SJCRH30 (cell line): Measurements from ENCODE around the gene MRPL47. TPM values are rescaled to one million over a fixed set of nuclear protein-coding genes. Genes with fewer than 3 reads are reported as not detected.

Experiments
- DNase-seq, 2 experiments: peaks; one replicate each; pipeline ENCODE4 v3.0.0-alpha.2; 2015 to 2020
- H3K27ac ChIP-seq: fragments of 250-450 bp; sonication (Bioruptor Pico); 2 replicates; pipeline ENCODE4 v1.5.1; 2020; ENCODE audit warnings: mild to moderate bottlenecking, moderate library complexity
- H3K27me3 ChIP-seq: fragments of 250-450 bp; sonication (Bioruptor Pico); 2 replicates; pipeline ENCODE4 v1.5.1; 2020; ENCODE audit warnings: mild to moderate bottlenecking, moderate library complexity
- H3K36me3 ChIP-seq: fragments of 250-450 bp; sonication (Bioruptor Pico); 2 replicates; pipeline ENCODE4 v1.5.1; 2020; ENCODE audit warnings: mild to moderate bottlenecking, moderate library complexity
- H3K4me1 ChIP-seq: fragments of 250-450 bp; sonication (Bioruptor Pico); 2 replicates; pipeline ENCODE4 v1.5.1; 2020; ENCODE audit warnings: mild to moderate bottlenecking, moderate library complexity
- H3K4me3 ChIP-seq: fragments of 250-450 bp; sonication (Bioruptor Pico); 2 replicates; pipeline ENCODE4 v1.5.1; 2020; ENCODE audit warnings: mild to moderate bottlenecking, moderate library complexity
- H3K9me3 ChIP-seq: fragments of 250-450 bp; sonication (Bioruptor Pico); replicated peaks from 2 replicates; pipeline ENCODE4 v1.5.1; 2020; ENCODE audit warnings: mild to moderate bottlenecking, moderate library complexity
- total RNA-seq: library from RNA; depleted of rRNA; stranded (reverse); fragments of >200 nt; shearing (Covaris generic); gene quantifications from 2 replicates; pipeline ENCODE4 v1.2.3, GENCODE V29; 2014

The MRPL47 gene
- total RNA-seq, 1 experiment from 2014 or later = 58.2 TPM

- DNase-seq = no peak
- no peaks in the 10 kb centered on the region for H3K27me3 ChIP-seq
- no peak overlapping the region for H3K27ac ChIP-seq
- no peaks in the 10 kb centered on the region for H3K4me1 ChIP-seq
- H3K36me3 ChIP-seq = no peaks in the 10 kb centered on the region
- H3K4me3 ChIP-seq = no peak overlapping the region
- H3K9me3 ChIP-seq = no peaks in the 10 kb centered on the region
Measured at GRCh38 chr3:179610066-179610465, 5.6 kb upstream of the MRPL47 start.

- no peak overlapping the region for H3K27ac ChIP-seq
- H3K9me3 ChIP-seq = no peaks in the 10 kb centered on the region
- no peaks in the 10 kb centered on the region for H3K36me3 ChIP-seq
- H3K27me3 ChIP-seq = no peaks in the 10 kb centered on the region
- H3K4me1 ChIP-seq = no peaks in the 10 kb centered on the region
- no peak overlapping the region for H3K4me3 ChIP-seq
- DNase-seq = no peak
Measured at GRCh38 chr3:179608931-179609720, 4.7 kb upstream of the MRPL47 start.

- H3K4me3 ChIP-seq = no peak overlapping the region
- H3K27me3 ChIP-seq = no peaks in the 10 kb centered on the region
- no peak overlapping the region for H3K27ac ChIP-seq
- peaks cover 6% of the 10 kb centered on the region for H3K4me1 ChIP-seq
- no peak for DNase-seq
- H3K36me3 ChIP-seq = peaks cover 11% of the 10 kb centered on the region
- H3K9me3 ChIP-seq = no peaks in the 10 kb centered on the region
Measured at GRCh38 chr3:179606534-179607085, 2.2 kb upstream of the MRPL47 start.

- peaks cover 6% of the 10 kb centered on the region for H3K4me1 ChIP-seq
- peak overlapping the region; percentile 81 for H3K4me3 ChIP-seq
- no peaks in the 10 kb centered on the region for H3K27me3 ChIP-seq
- peak overlapping the region; percentile 86 for H3K27ac ChIP-seq
- H3K36me3 ChIP-seq = peaks cover 32% of the 10 kb centered on the region
- H3K9me3 ChIP-seq = no peaks in the 10 kb centered on the region
- DNase-seq = no peak
Measured at GRCh38 chr3:179603831-179604230, 607 bp downstream of the MRPL47 start.

GRCh38 chr3:179603321-179603720 lies 1.1 kb downstream of the MRPL47 start:
- Histone ChIP-seq H3K27me3 (no peaks in the 10 kb centered on the region), H3K4me1 (peaks cover 6% of the 10 kb centered on the region), H3K27ac (no peak overlapping the region), H3K4me3 (peak overlapping the region; percentile 81), H3K9me3 (no peaks in the 10 kb centered on the region), H3K36me3 (peaks cover 32% of the 10 kb centered on the region)
- DNase-seq = no peak

GRCh38 chr3:179599531-179599930 lies 4.9 kb downstream of the MRPL47 start:
- Histone ChIP-seq H3K4me1 (peaks cover 6% of the 10 kb centered on the region), H3K36me3 (peaks cover 64% of the 10 kb centered on the region), H3K9me3 (no peaks in the 10 kb centered on the region), H3K4me3 (no peak overlapping the region), H3K27me3 (no peaks in the 10 kb centered on the region), H3K27ac (no peak overlapping the region)
- DNase-seq = no peak

- Histone ChIP-seq H3K36me3 (peaks cover 80% of the 10 kb centered on the region), H3K27ac (no peak overlapping the region)
- no peak for DNase-seq
Measured at GRCh38 chr3:179591313-179591712, 13.1 kb downstream of the MRPL47 start.

GRCh38 chr3:179590669-179591068 lies 13.8 kb downstream of the MRPL47 start:
- no peak overlapping the region for H3K4me3 ChIP-seq
- H3K36me3 ChIP-seq = peaks cover 78% of the 10 kb centered on the region
- no peaks in the 10 kb centered on the region for H3K9me3 ChIP-seq
- DNase-seq = no peak
- no peaks in the 10 kb centered on the region for H3K27me3 ChIP-seq
- no peaks in the 10 kb centered on the region for H3K4me1 ChIP-seq
- H3K27ac ChIP-seq = no peak overlapping the region

More at GRCh38 chr3:179591313-179591712, 13.1 kb downstream of the MRPL47 start:
- no peaks in the 10 kb centered on the region for H3K27me3 ChIP-seq
- no peaks in the 10 kb centered on the region for H3K4me1 ChIP-seq
- H3K4me3 ChIP-seq = no peak overlapping the region
- H3K9me3 ChIP-seq = no peaks in the 10 kb centered on the region

- Histone ChIP-seq H3K4me1 (no peaks in the 10 kb centered on the region), H3K36me3 (peaks cover 79% of the 10 kb centered on the region), H3K9me3 (no peaks in the 10 kb centered on the region), H3K4me3 (no peak overlapping the region), H3K27me3 (no peaks in the 10 kb centered on the region), H3K27ac (no peak overlapping the region)
- DNase-seq = no peak
Measured at GRCh38 chr3:179589143-179589542, 15.3 kb downstream of the MRPL47 start.

GRCh38 chr3:179580992-179581391 lies 23.4 kb downstream of the MRPL47 start:
- Histone ChIP-seq H3K36me3 (peaks cover 72% of the 10 kb centered on the region), H3K27me3 (no peaks in the 10 kb centered on the region), H3K9me3 (no peaks in the 10 kb centered on the region), H3K4me1 (no peaks in the 10 kb centered on the region), H3K27ac (no peak overlapping the region), H3K4me3 (no peak overlapping the region)
- DNase-seq = no peak

- Histone ChIP-seq H3K27ac (no peak overlapping the region), H3K4me1 (no peaks in the 10 kb centered on the region; the same call in 1 of the 2 replicates), H3K9me3 (no peaks in the 10 kb centered on the region), H3K27me3 (no peaks in the 10 kb centered on the region), H3K4me3 (no peak overlapping the region), H3K36me3 (peaks cover 11% of the 10 kb centered on the region)
- no peak for DNase-seq
Measured at GRCh38 chr3:179565496-179565895, 38.9 kb downstream of the MRPL47 start.

- Histone ChIP-seq H3K4me1 (no peaks in the 10 kb centered on the region; the same call in 1 of the 2 replicates), H3K36me3 (no peaks in the 10 kb centered on the region), H3K9me3 (no peaks in the 10 kb centered on the region), H3K27ac (peak overlapping the region; percentile 94), H3K4me3 (peak overlapping the region; percentile 81), H3K27me3 (no peaks in the 10 kb centered on the region)
- DNase-seq = peak; percentile 74 to 77
Measured at GRCh38 chr3:179563271-179563783, 41.1 kb downstream of the MRPL47 start.

- Histone ChIP-seq H3K36me3 (no peaks in the 10 kb centered on the region), H3K9me3 (no peaks in the 10 kb centered on the region), H3K27ac (peak within 1 kb of the TSS; percentile 94), H3K27me3 (no peaks in the 10 kb centered on the region), H3K4me3 (peak within 1 kb of the TSS; percentile 81), H3K4me1 (no peaks in the 10 kb centered on the region; the same call in 1 of the 2 replicates)
- peak; percentile 99 for DNase-seq
Measured at GRCh38 chr3:179562591-179563270, 41.7 kb downstream of the MRPL47 start, which contains the start of gene ACTL6A. Gene ACTL6A (plus strand): TSS chr3:179562926. CDS start chr3:179563093, 167 bp downstream.

GRCh38 chr3:179560791-179561190 lies 43.6 kb downstream of the MRPL47 start:
- H3K36me3 ChIP-seq = no peaks in the 10 kb centered on the region
- H3K27ac ChIP-seq = no peak overlapping the region
- no peaks in the 10 kb centered on the region for H3K9me3 ChIP-seq
- H3K4me1 ChIP-seq = no peaks in the 10 kb centered on the region; the same call in 1 of the 2 replicates
- no peaks in the 10 kb centered on the region for H3K27me3 ChIP-seq
- DNase-seq = no peak
- no peak overlapping the region for H3K4me3 ChIP-seq
